ENCODE data around the gene HARS1.
A peak's percentile ranks its signal among the peaks of the same experiment; 100 is the strongest.

The HARS1 gene

DNA sequence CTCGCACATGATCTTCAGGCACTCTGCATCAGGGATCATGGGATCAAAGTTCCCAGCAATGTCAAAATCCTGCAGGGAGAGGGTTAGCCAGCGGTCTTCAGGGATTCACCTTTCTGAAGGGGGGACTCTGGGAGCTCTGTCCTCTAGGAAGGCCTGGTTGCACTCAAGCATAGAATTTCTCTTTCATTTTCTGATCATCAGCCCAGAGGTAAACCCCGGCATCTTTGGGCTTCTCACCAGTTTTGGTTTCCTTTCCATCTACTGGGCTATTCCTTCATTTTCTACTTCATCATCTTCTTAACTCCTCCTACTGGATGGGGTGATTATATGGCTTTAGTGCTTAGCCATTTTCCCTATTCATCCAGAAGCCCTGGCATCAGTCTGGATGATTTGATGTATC is 13.2 kb downstream of the HARS1 start:
- H3K4me1 ChIP-seq: no peaks in the 10 kb centered on the region
- H3K9me3 ChIP-seq: no peaks in the 10 kb centered on the region
- H3K27me3 ChIP-seq: no peaks in the 10 kb centered on the region
- TF ChIP-seq, protein P1, sequence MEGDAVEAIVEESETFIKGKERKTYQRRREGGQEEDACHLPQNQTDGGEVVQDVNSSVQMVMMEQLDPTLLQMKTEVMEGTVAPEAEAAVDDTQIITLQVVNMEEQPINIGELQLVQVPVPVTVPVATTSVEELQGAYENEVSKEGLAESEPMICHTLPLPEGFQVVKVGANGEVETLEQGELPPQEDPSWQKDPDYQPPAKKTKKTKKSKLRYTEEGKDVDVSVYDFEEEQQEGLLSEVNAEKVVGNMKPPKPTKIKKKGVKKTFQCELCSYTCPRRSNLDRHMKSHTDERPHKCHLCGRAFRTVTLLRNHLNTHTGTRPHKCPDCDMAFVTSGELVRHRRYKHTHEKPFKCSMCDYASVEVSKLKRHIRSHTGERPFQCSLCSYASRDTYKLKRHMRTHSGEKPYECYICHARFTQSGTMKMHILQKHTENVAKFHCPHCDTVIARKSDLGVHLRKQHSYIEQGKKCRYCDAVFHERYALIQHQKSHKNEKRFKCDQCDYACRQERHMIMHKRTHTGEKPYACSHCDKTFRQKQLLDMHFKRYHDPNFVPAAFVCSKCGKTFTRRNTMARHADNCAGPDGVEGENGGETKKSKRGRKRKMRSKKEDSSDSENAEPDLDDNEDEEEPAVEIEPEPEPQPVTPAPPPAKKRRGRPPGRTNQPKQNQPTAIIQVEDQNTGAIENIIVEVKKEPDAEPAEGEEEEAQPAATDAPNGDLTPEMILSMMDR (IDR thresholded peaks at IDR 0.05; ENCODE audit: low read depth, low read length): no peak
- DNase-seq: no peak
- no peak overlapping the region for H3K4me3 ChIP-seq (ENCODE audit: low read depth, low read length)
- H3K36me3 ChIP-seq: peaks cover 70% of the 10 kb centered on the region

DNA sequence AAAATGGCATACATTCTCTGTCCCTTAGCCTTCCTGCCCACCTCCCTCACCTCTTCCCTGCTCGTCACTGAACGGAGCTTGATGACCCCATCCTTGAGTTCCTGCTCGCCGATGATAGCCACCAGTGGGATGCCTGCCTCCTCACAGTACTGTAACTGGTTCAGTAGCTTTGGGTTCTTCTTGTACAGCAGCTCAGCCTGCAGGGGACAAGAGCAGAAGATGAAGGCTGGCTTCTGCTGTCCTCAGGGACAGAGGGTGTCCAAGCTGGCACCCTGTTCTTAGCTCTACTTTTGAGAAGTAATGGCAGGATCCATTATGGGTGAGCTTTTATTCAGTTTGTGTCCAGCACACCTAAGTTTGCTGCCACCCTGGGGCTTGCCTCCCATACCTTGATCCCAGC is 16.5 kb downstream of the HARS1 start:
- Histone ChIP-seq H3K4me1 (no peaks in the 10 kb centered on the region), H3K27me3 (no peaks in the 10 kb centered on the region), H3K4me3 (ENCODE audit: low read depth, low read length) (no peak overlapping the region), H3K36me3 (peaks cover 76% of the 10 kb centered on the region), H3K9me3 (no peaks in the 10 kb centered on the region)
- TF ChIP-seq, protein P1 (IDR thresholded peaks at IDR 0.05; ENCODE audit: low read depth, low read length): no peak
- DNase-seq: no peak

DNA sequence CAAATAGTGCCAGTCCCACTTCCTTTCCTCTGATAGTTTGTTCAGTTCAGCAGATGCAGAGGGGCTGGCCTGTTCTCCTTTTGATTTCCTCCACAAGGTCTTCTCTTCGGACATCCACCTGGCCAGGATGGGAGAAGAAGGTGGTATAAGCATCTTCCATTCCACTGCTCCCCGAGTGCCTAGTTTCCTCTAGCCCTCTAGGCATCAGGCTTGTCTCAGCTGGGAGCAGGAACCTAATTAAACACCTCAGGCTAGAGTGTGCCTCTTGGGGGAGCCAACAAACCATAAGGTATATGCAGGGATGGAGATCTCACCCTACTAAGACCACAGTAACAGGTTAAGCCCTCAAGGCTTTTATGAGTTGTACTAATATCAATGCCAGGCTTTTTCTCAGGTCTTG is 17.0 kb downstream of the HARS1 start:
- Histone ChIP-seq H3K36me3 (peaks cover 76% of the 10 kb centered on the region), H3K9me3 (no peaks in the 10 kb centered on the region), H3K27me3 (no peaks in the 10 kb centered on the region), H3K4me1 (no peaks in the 10 kb centered on the region), H3K4me3 (ENCODE audit: low read depth, low read length) (no peak overlapping the region)
- TF ChIP-seq, protein P1 (IDR thresholded peaks at IDR 0.05; ENCODE audit: low read depth, low read length): no peak
- DNase-seq: no peak

DNA sequence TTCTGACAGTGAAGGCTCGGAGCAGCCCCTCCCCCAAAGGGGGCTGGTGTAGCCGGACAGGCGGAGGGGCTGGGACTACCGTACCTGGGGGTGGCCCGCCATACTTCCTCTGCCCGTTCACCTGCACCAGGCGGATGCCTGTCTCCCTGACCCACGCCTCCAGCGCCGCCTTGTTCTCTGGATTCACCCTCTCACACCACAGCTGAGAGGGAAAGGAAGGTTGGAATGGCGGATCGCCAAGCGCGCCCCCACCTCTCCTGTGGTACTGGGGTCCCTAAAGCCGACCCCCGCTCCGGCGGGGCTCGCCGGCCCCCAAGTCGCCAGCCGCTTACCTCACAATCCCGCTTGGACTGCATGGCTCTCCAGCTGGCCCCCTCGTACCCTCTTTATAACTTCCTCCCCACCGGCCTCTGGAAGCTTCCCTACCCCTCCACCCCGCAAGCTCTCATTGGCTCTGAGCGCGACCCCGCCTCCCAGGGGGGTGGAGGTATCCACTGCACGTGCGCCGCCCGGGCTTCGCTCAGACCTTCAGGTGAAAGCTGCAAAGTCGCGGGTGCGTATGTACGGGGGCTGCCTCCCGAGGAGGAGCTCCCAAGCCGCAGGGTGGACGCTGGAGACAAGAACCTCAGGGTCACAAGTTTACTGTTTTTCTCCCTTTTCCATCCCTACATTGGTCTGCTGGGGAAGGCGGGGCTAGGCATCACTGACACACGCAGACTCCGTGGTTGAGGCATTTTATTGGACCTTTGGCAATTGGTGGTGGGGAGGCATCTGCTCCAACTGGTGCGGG is 17.8 kb downstream of the HARS1 start, which contains the start of gene DND1:
Gene DND1 (minus strand): TSS at position 390 of the 790 bp plus-strand sequence. CDS start 34 bp downstream, at position 356.
- Histone ChIP-seq H3K4me3 (ENCODE audit: low read depth, low read length) (no peak within 1 kb of the TSS), H3K9me3 (no peaks in the 10 kb centered on the region), H3K36me3 (peaks cover 77% of the 10 kb centered on the region)

DNA sequence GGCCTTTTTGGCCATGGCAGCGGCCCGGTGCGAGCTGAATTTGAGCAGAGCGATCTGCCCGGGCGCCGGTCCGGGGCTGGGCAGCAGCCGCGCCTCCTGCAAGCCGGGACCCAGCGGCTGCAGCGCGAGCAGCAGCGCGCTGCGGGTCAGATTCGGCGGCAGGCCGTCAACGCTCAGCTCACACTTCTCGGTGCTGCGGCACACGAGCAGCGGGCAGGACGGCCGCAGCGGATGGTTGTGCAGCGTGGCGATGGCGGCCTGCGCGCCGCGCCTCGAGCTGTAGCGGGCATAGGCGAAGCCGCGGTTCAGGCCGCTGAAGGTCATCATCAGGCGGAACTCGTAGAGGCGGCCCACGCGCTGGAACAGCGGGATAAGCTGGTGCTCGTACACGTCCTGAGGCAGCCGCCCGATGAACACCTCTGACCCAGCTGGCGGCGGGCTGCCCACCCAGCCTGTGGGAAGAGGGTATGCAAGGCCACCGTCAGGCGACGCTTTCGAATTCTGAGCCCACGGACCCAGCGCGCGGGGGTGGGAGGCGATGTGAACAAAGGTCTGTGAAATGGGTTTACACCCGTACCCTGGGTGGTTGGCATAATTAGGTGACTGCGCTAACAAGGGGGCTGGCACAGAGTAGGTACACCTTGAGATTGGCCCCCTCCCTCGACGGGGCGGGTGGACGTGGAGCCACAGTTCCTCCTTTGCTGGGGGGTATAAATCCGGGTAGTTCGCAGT is 18.5 kb downstream of the HARS1 start:
- Histone ChIP-seq H3K4me1 (no peaks in the 10 kb centered on the region), H3K27me3 (no peaks in the 10 kb centered on the region), H3K4me3 (ENCODE audit: low read depth, low read length) (no peak overlapping the region), H3K9me3 (no peaks in the 10 kb centered on the region), H3K36me3 (peaks cover 76% of the 10 kb centered on the region)
- peak; percentile 29 for DNase-seq
- TF ChIP-seq, protein P1 (IDR thresholded peaks at IDR 0.05; ENCODE audit: low read depth, low read length): no peak

More for the DNA sequence above, 17.8 kb downstream of the HARS1 start, which contains the start of gene DND1:
- Histone ChIP-seq H3K27me3 (no peaks in the 10 kb centered on the region), H3K4me1 (no peaks in the 10 kb centered on the region)
- TF ChIP-seq, protein P1 (IDR thresholded peaks at IDR 0.05; ENCODE audit: low read depth, low read length): no peak
- DNase-seq: no peak
